H1 (cell line): Measurements from ENCODE around the gene CDH22. TPM values are rescaled to one million over a fixed set of nuclear protein-coding genes. Genes with fewer than 3 reads are reported as not detected.

Experiments used
- CTCF ChIA-PET: fragments of 300-600 bp; sonication (Branson Sonifier 250); formaldehyde crosslinking; loops from one replicate; lab custom pipeline; 2021; ENCODE audit not compliant: partially characterized antibody; lab: Charles Lee
- POLR2A ChIA-PET: fragments of 300-600 bp; sonication (Branson Sonifier 250); formaldehyde crosslinking; loops from one replicate; lab custom pipeline; 2021; ENCODE audit warnings: inconsistent platforms; ENCODE audit not compliant: partially characterized antibody; lab: Charles Lee
- DNase-seq, 2 experiments: peaks; one replicate each; pipeline versions ENCODE4 v3.0.0 to v3.0.0-alpha.2; 2010 to 2022; ENCODE audit warnings: low spot score in 2 of 2, low read depth in 1 of 2, mixed read lengths in 1 of 2
- FAIRE-seq: peaks from 2 replicates; lab custom pipeline; 2011; peaks lifted over from hg19 to GRCh38; lab: Jason Lieb, UNC
- H2AFZ ChIP-seq: 2 replicates; pipeline ENCODE4 v1.8.1; 2012; ENCODE audit warnings: low read length, inconsistent platforms
- H2AK5ac ChIP-seq: 2 replicates; pipeline ENCODE4 v1.6.1; 2013; ENCODE audit warnings: low read depth, low read length
- H2BK120ac ChIP-seq: replicated peaks from 2 replicates; pipeline ENCODE3; 2013; ENCODE audit warnings: low read depth, low read length, inconsistent platforms
- H2BK12ac ChIP-seq: 2 replicates; pipeline ENCODE4 v1.6.1; 2013; ENCODE audit warnings: low read depth, low read length
- H2BK15ac ChIP-seq: 2 replicates; pipeline ENCODE4 v1.6.1; 2013; ENCODE audit warnings: low read length
- H2BK20ac ChIP-seq: 2 replicates; pipeline ENCODE4 v1.6.1; 2013; ENCODE audit warnings: low read length
- H2BK5ac ChIP-seq: 2 replicates; pipeline ENCODE4 v1.6.1; 2013; ENCODE audit warnings: low read depth, low read length
- H3K14ac ChIP-seq: 2 replicates; pipeline ENCODE4 v1.6.1; 2013; ENCODE audit warnings: inconsistent platforms; ENCODE audit not compliant: insufficient read length
- H3K18ac ChIP-seq: 2 replicates; pipeline ENCODE4 v1.6.1; 2013; ENCODE audit warnings: low read length; ENCODE audit errors: extremely low read depth
- H3K23ac ChIP-seq: 2 replicates; pipeline ENCODE4 v1.6.1; 2013; ENCODE audit warnings: inconsistent platforms; ENCODE audit not compliant: insufficient read length
- H3K23me2 ChIP-seq: 2 replicates; pipeline ENCODE4 v1.6.1; 2013; ENCODE audit warnings: low read depth, low read length
- H3K27ac ChIP-seq: 2 replicates; pipeline ENCODE4 v1.6.1; 2011; ENCODE audit warnings: low read depth, low read length, inconsistent platforms
- H3K27me3 ChIP-seq, 4 experiments: replicated peaks in 1 of 4; 1 replicate in 1 of 4; 2 replicates in 3 of 4; pipeline versions ENCODE4 v1.6.1 to v1.8.1; 2011 to 2013; ENCODE audit warnings: low read length in 3 of 4, mild to moderate bottlenecking in 3 of 4, inconsistent platforms in 2 of 4, mixed read lengths in 2 of 4, moderate library complexity in 1 of 4; ENCODE audit not compliant: control insufficient read depth in 3 of 4, insufficient read depth in 3 of 4; ENCODE audit errors: extremely low read depth in 1 of 4
- H3K36me3 ChIP-seq, 4 experiments: 2 replicates each; pipeline versions ENCODE4 v1.6.1 to v1.8.1; 2011 to 2013; ENCODE audit warnings: mild to moderate bottlenecking in 4 of 4, low read length in 3 of 4, moderate library complexity in 2 of 4, control low read depth in 1 of 4, inconsistent platforms in 1 of 4; ENCODE audit not compliant: insufficient read depth in 4 of 4, control insufficient read depth in 2 of 4
- H3K4ac ChIP-seq: replicated peaks from 2 replicates; pipeline ENCODE3; 2013; ENCODE audit warnings: low read length, low read depth, mixed read lengths, inconsistent platforms; ENCODE audit not compliant: insufficient read length
- H3K4me1 ChIP-seq, 4 experiments: replicated peaks in 1 of 4; 1 replicate in 1 of 4; 2 replicates in 3 of 4; pipeline versions ENCODE4 v1.6.1 to v1.8.1; 2011 to 2013; ENCODE audit warnings: low read length in 3 of 4, inconsistent platforms in 2 of 4, mixed read lengths in 1 of 4; ENCODE audit not compliant: insufficient read depth in 4 of 4, control insufficient read depth in 3 of 4
- H3K4me2 ChIP-seq, 2 experiments: 2 replicates each; pipeline versions ENCODE4 v1.6.1 to v1.8.1; 2011 to 2013; ENCODE audit warnings: low read depth in 2 of 2, low read length in 2 of 2, control low read depth in 1 of 2, inconsistent platforms in 1 of 2, mild to moderate bottlenecking in 1 of 2; ENCODE audit not compliant: insufficient read depth in 1 of 2
- H3K4me3 ChIP-seq, 4 experiments: fragments of 200-600, 300-600 bp in 1 of 4; sonication (generic), shearing (Covaris generic), sonication (Bioruptor Twin) in 1 of 4; 2 replicates each; pipeline versions ENCODE4 v1.5.1 to v1.8.1; 2011 to 2016; ENCODE audit warnings: low read length in 4 of 4, low read depth in 3 of 4, control low read depth in 2 of 4, inconsistent platforms in 2 of 4, mild to moderate bottlenecking in 2 of 4, mixed read lengths in 1 of 4, moderate library complexity in 1 of 4; ENCODE audit not compliant: insufficient read depth in 2 of 4; ENCODE audit errors: extremely low read depth in 1 of 4
- H3K56ac ChIP-seq: replicated peaks from 2 replicates; pipeline ENCODE3; 2013; ENCODE audit warnings: low read depth, mild to moderate bottlenecking, mixed read lengths, low read length, inconsistent platforms; ENCODE audit not compliant: insufficient read length
- H3K79me1 ChIP-seq: 2 replicates; pipeline ENCODE4 v1.6.1; 2013; ENCODE audit warnings: low read depth, low read length, control low read depth
- H3K79me2 ChIP-seq, 2 experiments: 2 replicates each; pipeline versions ENCODE4 v1.6.1 to v1.8.1; 2012 to 2013; ENCODE audit warnings: low read length in 2 of 2, mild to moderate bottlenecking in 2 of 2, inconsistent platforms in 1 of 2; ENCODE audit not compliant: insufficient read depth in 2 of 2, control insufficient read depth in 1 of 2
- H3K9ac ChIP-seq, 4 experiments: replicated peaks in 1 of 4; 1 replicate in 1 of 4; 2 replicates in 3 of 4; pipeline versions ENCODE4 v1.6.1 to v1.8.1; 2011 to 2013; ENCODE audit warnings: low read depth in 3 of 4, low read length in 3 of 4, control low read depth in 2 of 4, mild to moderate bottlenecking in 2 of 4, moderate library complexity in 2 of 4, inconsistent platforms in 1 of 4; ENCODE audit errors: extremely low read depth in 1 of 4
- H3K9me3 ChIP-seq, 2 experiments: 2 replicates each; pipeline versions ENCODE4 v1.6.1 to v1.8.1; 2012 to 2013; ENCODE audit warnings: mild to moderate bottlenecking in 2 of 2, moderate library complexity in 2 of 2, control low read depth in 1 of 2, inconsistent platforms in 1 of 2, low read depth in 1 of 2, low read length in 1 of 2, mixed read lengths in 1 of 2; ENCODE audit not compliant: insufficient read depth in 2 of 2
- H4K20me1 ChIP-seq, 2 experiments: replicated peaks in 1 of 2; 2 replicates each; pipeline versions ENCODE3 to v1.8.1; 2011 to 2013; ENCODE audit warnings: inconsistent platforms in 2 of 2, low read length in 2 of 2, mild to moderate bottlenecking in 1 of 2; ENCODE audit not compliant: insufficient read depth in 2 of 2, control insufficient read depth in 1 of 2
- H4K5ac ChIP-seq: 2 replicates; pipeline ENCODE4 v1.6.1; 2013; ENCODE audit warnings: low read length, low read depth, mixed read lengths, inconsistent platforms; ENCODE audit not compliant: insufficient read length
- H4K8ac ChIP-seq: 2 replicates; pipeline ENCODE4 v1.8.0; 2013; ENCODE audit warnings: mild to moderate bottlenecking, moderate library complexity, low read length, inconsistent platforms; ENCODE audit not compliant: insufficient read depth; ENCODE audit errors: extremely low read depth
- H4K91ac ChIP-seq: replicated peaks from 2 replicates; pipeline ENCODE3; 2013; ENCODE audit warnings: low read length, mixed read lengths, inconsistent platforms; ENCODE audit not compliant: insufficient read length
- CEBPB ChIP-seq: IDR thresholded peaks from 2 replicates; pipeline ENCODE4 v1.6.1; 2012; ENCODE audit warnings: low read depth, low read length
- CHD1 ChIP-seq: IDR thresholded peaks from 2 replicates; pipeline ENCODE4 v1.6.1; 2012; ENCODE audit warnings: low read depth, low read length, improper control_type of control experiment
- CTCF ChIP-seq, 3 experiments: IDR thresholded peaks; 1 replicate in 2 of 3; 2 replicates in 1 of 3; pipeline versions ENCODE4 v1.5.1 to v1.6.1; 2011; ENCODE audit warnings: low read length in 3 of 3, mild to moderate bottlenecking in 3 of 3, inconsistent platforms in 2 of 3, low read depth in 1 of 3, moderate library complexity in 1 of 3; ENCODE audit not compliant: insufficient read depth in 1 of 3; ENCODE audit errors: control extremely low read depth in 1 of 3
- GABPA ChIP-seq: IDR thresholded peaks from 2 replicates; pipeline ENCODE4 v1.6.1; 2011; ENCODE audit warnings: mild to moderate bottlenecking, low read length, moderate library complexity, borderline replicate concordance; ENCODE audit not compliant: insufficient read depth
- JUND ChIP-seq: IDR thresholded peaks from 2 replicates; pipeline ENCODE4 v1.6.1; 2011; ENCODE audit warnings: mild to moderate bottlenecking, improper control_type of control experiment, low read length
- KDM5A ChIP-seq: fragments of 200-600 bp; IDR thresholded peaks from 2 replicates; pipeline ENCODE4 v1.7.1; 2012; ENCODE audit warnings: mild to moderate bottlenecking, low read length, inconsistent platforms, mixed read lengths
- POU5F1 ChIP-seq: IDR thresholded peaks from 2 replicates; pipeline ENCODE4 v1.6.1; 2011; ENCODE audit warnings: low read depth, mild to moderate bottlenecking, low read length, moderate library complexity
- RAD21 ChIP-seq, 2 experiments: IDR thresholded peaks in 1 of 2; conservative IDR thresholded peaks in 1 of 2; 2 replicates each; pipeline ENCODE4 v1.6.1; 2011; ENCODE audit warnings: low read depth in 2 of 2, low read length in 2 of 2, improper control_type of control experiment in 1 of 2, inconsistent platforms in 1 of 2, mild to moderate bottlenecking in 1 of 2, moderate library complexity in 1 of 2
- TEAD4 ChIP-seq: IDR thresholded peaks from 2 replicates; pipeline ENCODE4 v1.6.1; 2012; ENCODE audit warnings: low read depth, low read length, inconsistent platforms, mixed read lengths
- WGBS, 2 experiments: shearing (Covaris generic) in 1 of 2; methylation state at CpG; one replicate each; pipeline versions ENCODE4 v1.1.6 to v1.1.7; 2013 to 2015; ENCODE audit warnings: low lambda C conversion rate in 2 of 2, mixed read lengths in 2 of 2, inconsistent platforms in 1 of 2, low coverage in 1 of 2, missing lambda C conversion rate in 1 of 2; ENCODE audit not compliant: insufficient replicate concordance in 2 of 2, insufficient coverage in 1 of 2, insufficient read length in 1 of 2; ENCODE audit errors: extremely low coverage in 1 of 2, missing lambda C conversion rate in 1 of 2; 5-methylcytosine and 5-hydroxymethylcytosine counted together
- polyA plus RNA-seq, 7 experiments: library from polyadenylated mRNA; depleted of rRNA in 3 of 7; stranded (reverse) in 5 of 7; unstranded in 2 of 7; fragments of >200 nt in 5 of 7; fragments of 200-250 nt in 2 of 7; gene quantifications; 1 replicate in 5 of 7; 2 replicates in 1 of 7; 4 replicates in 1 of 7; pipeline versions ENCODE4 v1.2.1 to v1.2.3, GENCODE V29; 2011 to 2013; ENCODE audit warnings: missing spikeins in 2 of 7, mixed read lengths in 2 of 7
- total RNA-seq: library from RNA; stranded (reverse); fragmentation: NEBNext Ultra II Directional; extraction: Animal tissue kit (Norgen Biotek cat#: 25700); gene quantifications from 2 replicates; pipeline ENCODE4 v1.2.1, GENCODE V29; 2021

Gene CDH22
- total and polyA plus RNA-seq, 2 of the 8 experiments (the other 6 are each of a cell fraction or from before 2014, with no cell fraction given), result 0.35 to 0.39 TPM

DNA sequence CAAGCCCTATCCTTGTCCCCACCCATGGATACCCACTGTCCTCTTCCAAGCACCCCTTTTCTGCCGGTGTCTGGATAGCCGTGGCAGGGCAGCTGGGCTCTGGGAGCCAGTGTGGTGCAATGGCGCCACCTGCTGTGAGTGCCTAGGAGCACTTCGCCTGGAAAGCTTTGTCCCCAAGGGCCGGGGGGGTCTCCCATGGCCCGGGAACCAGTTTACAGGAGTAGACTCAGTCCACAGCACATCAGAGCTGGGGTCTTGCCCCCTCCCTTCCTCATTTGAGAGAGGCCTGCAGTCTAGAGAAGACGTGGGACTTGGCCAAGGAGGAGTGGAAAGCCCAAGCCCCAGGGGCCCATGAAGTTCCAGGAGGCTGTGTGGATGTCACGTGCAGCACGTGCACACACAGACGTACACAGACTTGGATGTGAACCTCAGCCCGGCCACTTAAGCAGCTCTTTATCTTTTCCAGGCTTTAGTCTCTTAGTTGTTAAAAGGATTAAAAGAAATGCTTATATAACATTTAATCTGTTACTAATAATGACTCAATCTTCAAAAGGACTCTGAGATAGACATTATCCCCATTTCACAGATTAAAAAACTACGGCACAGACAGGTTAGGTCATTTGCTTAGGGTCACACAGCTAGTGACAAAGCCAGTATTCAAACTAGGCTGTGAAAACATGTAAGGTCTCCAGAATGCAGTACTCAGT, 40.9 kb upstream of the CDH22 start:
- POLR2A ChIA-PET, result interaction anchor here (0.6 to 2.3 kb wide), 12 partner anchors 7 to 217 kb away, joined by 3 to 16 read pairs (median 4); no protein-coding TSS in a partner anchor
- no peak for FAIRE-seq
- peak; percentile 33; the same call in 1 of the 2 replicates for TF ChIP-seq CEBPB
- no peak for TF ChIP-seq CHD1
- TF ChIP-seq JUND, result 0 out of 2 replicates have a peak, but pooled peaks have one; percentile 17
- TF ChIP-seq POU5F1, result no peak
- TF ChIP-seq KDM5A, result no peak
- no peak for TF ChIP-seq GABPA
- TF ChIP-seq CTCF (IDR thresholded peaks at IDR 0.05; ENCODE audit: control extremely low read depth in 1 of 3, insufficient read depth in 1 of 3, low read depth in 1 of 3, low read length in 3 of 3), result peak; percentile 80 to 90 (median 89)
- TF ChIP-seq TEAD4, result no peak
- peak; percentile 91 to 96 for TF ChIP-seq RAD21 (IDR thresholded peaks at IDR 0.05 in 1 of 2, conservative IDR thresholded peaks at IDR 0.05 in 1 of 2; ENCODE audit: low read depth in 2 of 2, low read length in 2 of 2)

More for the DNA sequence above, 40.9 kb upstream of the CDH22 start:
- H3K4me3 ChIP-seq, result peak overlapping the region in 1 of 4 experiments; percentile 34; a peak in 1 of 8 replicates
- H3K9me3 ChIP-seq, result no peaks in the 10 kb centered on the region
- no peaks in the 10 kb centered on the region for H3K79me2 ChIP-seq
- peaks cover 4% of the 10 kb centered on the region; the same call in 1 of the 2 replicates for H3K23me2 ChIP-seq
- no peak overlapping the region for H2AK5ac ChIP-seq
- CTCF ChIA-PET, result interaction anchor here (0.6 to 10.9 kb wide), 53 partner anchors 11 to 335 kb away, joined by 3 to 214 read pairs (median 5); partner anchors contain the start of gene CDH22
- H4K20me1 ChIP-seq, result peaks cover 1 to 10% of the 10 kb centered on the region in 2 experiments
- 60% methylated on average over 12 of the region's 12 CpGs; no CpG with 5 or more reads in 1 of the 2 experiments for WGBS, 2 experiments
- no peak overlapping the region for H3K4ac ChIP-seq
- H4K5ac ChIP-seq, result no peak overlapping the region
- H3K27ac ChIP-seq, result no peak overlapping the region
- peak overlapping the region; percentile 48; the same call in 1 of the 2 replicates for H4K8ac ChIP-seq
- H3K79me1 ChIP-seq, result no peaks in the 10 kb centered on the region
- H2BK15ac ChIP-seq, result no peak overlapping the region
- H4K91ac ChIP-seq, result peak overlapping the region; percentile 35
- no peak overlapping the region for H2BK20ac ChIP-seq
- peaks cover 0 to 5% (median 1%) of the 10 kb centered on the region in 4 experiments; a peak in 4 of 7 replicates for H3K27me3 ChIP-seq
- H3K9ac ChIP-seq, result no peak overlapping the region
- H2BK5ac ChIP-seq, result no peak overlapping the region
- no peak overlapping the region for H2AFZ ChIP-seq
- peaks cover 0 to 27% (median 17%) of the 10 kb centered on the region in 4 experiments; a peak in 6 of 7 replicates for H3K4me1 ChIP-seq
- H2BK120ac ChIP-seq, result no peak overlapping the region
- H3K14ac ChIP-seq, result no peak overlapping the region
- H2BK12ac ChIP-seq, result no peak overlapping the region
- H3K23ac ChIP-seq, result no peak overlapping the region
- H3K4me2 ChIP-seq, result peak overlapping the region in 1 of 2 experiments; percentile 60; a peak in 1 of 4 replicates
- DNase-seq, result peak in 1 of 2 experiments; percentile 86
- peaks cover 0 to 5% (median under 1%) of the 10 kb centered on the region in 4 experiments; a peak in 4 of 8 replicates for H3K36me3 ChIP-seq
- H3K18ac ChIP-seq, result no peak overlapping the region
- no peak overlapping the region for H3K56ac ChIP-seq
